Stimulated activated CD4-positive, alpha-beta T cell treated with anti-CD3 and anti-CD28 coated beads, Interleukin-2, amount 100 ng/mL, for 4 hours (primary cell): ENCODE measurements around the gene CYP4V2.
A peak's percentile ranks its signal among the peaks of the same experiment; 100 is the strongest.

Experiments
- DNase-seq: peaks from one replicate; pipeline ENCODE4 v3.0.0-alpha.2; 2020; ENCODE audit warnings: low read depth

Gene CYP4V2

GRCh38 chr4:186189656-186190055 lies 1.7 kb upstream of the CYP4V2 start:
- no peak for DNase-seq

- DNase-seq: peak; percentile 22
These were observed 677 bp upstream of the CYP4V2 start for GRCh38 chr4:186190581-186191199.

- DNase-seq: no peak
These were observed 772 bp downstream of the CYP4V2 start for GRCh38 chr4:186192066-186192612.

- no peak for DNase-seq
These were observed 2.5 kb downstream of the CYP4V2 start for GRCh38 chr4:186193851-186194250.

GRCh38 chr4:186196063-186196462 lies 4.7 kb downstream of the CYP4V2 start:
- DNase-seq: no peak

GRCh38 chr4:186200516-186200915 lies 9.1 kb downstream of the CYP4V2 start:
- DNase-seq: no peak

- no peak for DNase-seq
These were observed 9.6 kb downstream of the CYP4V2 start for GRCh38 chr4:186201010-186201409.

- peak; percentile 58 for DNase-seq
These were observed 10.3 kb downstream of the CYP4V2 start for GRCh38 chr4:186201535-186202230.

- DNase-seq: no peak
These were observed 11.2 kb downstream of the CYP4V2 start for GRCh38 chr4:186202490-186203140.

- DNase-seq: no peak
These were observed 12.0 kb downstream of the CYP4V2 start for GRCh38 chr4:186203406-186203805.

GRCh38 chr4:186204103-186204559 lies 12.8 kb downstream of the CYP4V2 start:
- DNase-seq: peak; percentile 60

GRCh38 chr4:186204686-186205085 lies 13.3 kb downstream of the CYP4V2 start:
- DNase-seq: no peak

GRCh38 chr4:186205156-186205555 lies 13.8 kb downstream of the CYP4V2 start:
- no peak for DNase-seq

GRCh38 chr4:186216465-186217024 lies 25.2 kb downstream of the CYP4V2 start:
- DNase-seq: no peak

GRCh38 chr4:186217733-186218293 lies 26.4 kb downstream of the CYP4V2 start:
- DNase-seq: no peak

- DNase-seq: no peak
These were observed 30.3 kb downstream of the CYP4V2 start for GRCh38 chr4:186221624-186222023.

GRCh38 chr4:186225848-186226247 lies 34.5 kb downstream of the CYP4V2 start:
- no peak for DNase-seq

- DNase-seq: no peak
These were observed 35.3 kb downstream of the CYP4V2 start for GRCh38 chr4:186226521-186227189.

GRCh38 chr4:186227221-186227620 lies 35.9 kb downstream of the CYP4V2 start, which contains the start of gene KLKB1:
Gene KLKB1, plus strand, starts transcription at chr4:186227507. Its CDS starts 689 bp downstream, at chr4:186228196.
- DNase-seq: no peak

- DNase-seq: no peak
These were observed 36.6 kb downstream of the CYP4V2 start for GRCh38 chr4:186227744-186228513.

- DNase-seq: no peak
These were observed 37.1 kb downstream of the CYP4V2 start for GRCh38 chr4:186228514-186228894.
